Muscle layer of duodenum (tissue), 2 donors: Measurements from ENCODE around the gene CCDC85C.

Experiments used
- H3K27ac ChIP-seq: one replicate; pipeline ENCODE4 v1.7.0; 2013; ENCODE audit warnings: mild to moderate bottlenecking, low read length
- H3K27me3 ChIP-seq: one replicate; pipeline ENCODE4 v1.7.0; 2013; ENCODE audit warnings: low read depth, mild to moderate bottlenecking, control low read depth, low read length
- H3K36me3 ChIP-seq, 2 donors: one replicate each; pipeline ENCODE4 v1.7.0; 2013; ENCODE audit warnings: low read length in 2 of 2, control low read depth in 1 of 2, mild to moderate bottlenecking in 1 of 2; ENCODE audit not compliant: insufficient read depth in 2 of 2, control insufficient read depth in 1 of 2
- H3K4me1 ChIP-seq, 2 donors: one replicate each; pipeline ENCODE4 v1.7.0; 2013; ENCODE audit warnings: low read length in 2 of 2, mild to moderate bottlenecking in 2 of 2, control low read depth in 1 of 2, moderate library complexity in 1 of 2; ENCODE audit not compliant: insufficient read depth in 2 of 2, control insufficient read depth in 1 of 2
- H3K4me3 ChIP-seq, 2 donors: one replicate each; pipeline ENCODE4 v1.7.0; 2013; ENCODE audit warnings: low read length in 2 of 2, low read depth in 1 of 2, mild to moderate bottlenecking in 1 of 2
- H3K9me3 ChIP-seq, 2 donors: one replicate each; pipeline ENCODE4 v1.7.0; 2013; ENCODE audit warnings: low read length in 2 of 2, control low read depth in 1 of 2, mild to moderate bottlenecking in 1 of 2; ENCODE audit not compliant: control insufficient read depth in 1 of 2
- donor health status: healthy.

Gene CCDC85C

DNA sequence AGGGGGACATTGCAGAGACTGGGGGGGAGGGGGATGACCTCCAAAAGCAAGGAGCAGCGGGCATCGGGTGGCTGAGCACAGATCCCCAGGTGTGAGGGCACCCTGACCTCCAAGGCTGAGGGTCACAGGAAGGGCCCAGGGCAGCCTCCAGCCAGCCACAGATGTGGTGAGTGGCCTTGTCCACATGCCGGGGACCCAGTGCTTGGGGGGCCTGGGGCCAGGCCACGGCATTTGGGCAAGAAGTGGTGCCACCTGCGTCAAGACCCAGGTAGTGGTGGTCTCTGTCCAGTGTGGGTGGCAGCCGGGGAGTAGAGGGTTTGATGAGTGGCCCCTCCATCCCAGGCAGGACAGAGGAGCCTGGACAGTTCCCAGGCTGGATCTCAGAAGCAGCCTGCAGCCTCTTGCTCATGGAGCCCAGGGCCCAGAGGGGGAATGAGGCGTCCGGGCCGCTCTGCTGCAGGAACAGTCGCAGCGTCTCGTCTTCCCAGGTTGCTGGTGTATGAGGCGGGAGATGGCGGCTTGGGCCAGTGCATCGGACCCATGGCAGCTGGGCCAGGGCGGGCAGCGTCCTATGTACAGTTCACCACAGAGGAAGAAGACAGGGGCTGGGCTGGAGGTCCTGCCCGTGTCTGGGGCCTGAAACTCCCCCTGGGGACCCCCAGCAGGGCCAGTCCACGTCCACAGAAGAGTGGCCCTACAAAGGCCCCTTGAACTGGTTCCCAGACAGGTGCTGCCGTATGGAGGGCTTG, 89.3 kb downstream of the CCDC85C start:
- peaks cover 4 to 40% of the 10 kb centered on the region in 2 donors for H3K4me1 ChIP-seq
- H3K4me3 ChIP-seq, result no peak overlapping the region
- no peaks in the 10 kb centered on the region for H3K9me3 ChIP-seq
- H3K36me3 ChIP-seq, result peaks cover under 1 to 18% of the 10 kb centered on the region in 2 donors
- H3K27me3 ChIP-seq, result no peaks in the 10 kb centered on the region
- no peak overlapping the region for H3K27ac ChIP-seq

DNA sequence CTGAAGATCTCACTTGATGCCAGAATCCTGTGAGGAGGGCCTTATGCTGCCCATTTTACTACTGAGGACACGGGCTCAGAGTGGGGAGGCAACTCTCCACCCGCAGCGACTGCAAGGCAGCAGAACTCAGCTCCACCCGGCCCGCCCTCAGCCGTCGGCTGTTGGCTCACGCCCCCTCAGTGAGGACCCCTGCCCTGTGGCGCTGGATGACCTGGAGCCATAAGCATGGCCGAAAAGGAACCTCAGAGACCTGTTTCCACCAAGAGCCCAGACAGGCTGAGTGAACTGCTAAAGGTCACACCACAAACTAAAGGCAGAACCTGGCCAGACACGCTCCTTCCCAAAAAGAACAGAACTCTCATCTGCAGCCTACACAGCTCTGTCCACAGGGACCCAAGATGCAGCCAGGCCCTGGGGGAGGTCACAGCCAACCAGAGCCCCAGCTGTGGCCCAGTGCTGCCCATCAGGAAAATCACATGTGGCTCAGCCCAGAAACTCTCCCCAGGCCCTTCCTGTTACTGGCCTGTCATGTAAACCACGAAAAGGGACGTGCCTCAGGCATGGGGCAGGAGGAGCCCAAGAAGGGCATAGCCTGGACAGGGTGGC, 90.0 kb downstream of the CCDC85C start:
- Histone ChIP-seq H3K4me3 (no peak overlapping the region), H3K36me3 (peaks cover 7 to 23% of the 10 kb centered on the region in 2 donors), H3K27ac (no peak overlapping the region), H3K4me1 (peaks cover 4 to 40% of the 10 kb centered on the region in 2 donors), H3K27me3 (no peaks in the 10 kb centered on the region), H3K9me3 (no peaks in the 10 kb centered on the region)

DNA sequence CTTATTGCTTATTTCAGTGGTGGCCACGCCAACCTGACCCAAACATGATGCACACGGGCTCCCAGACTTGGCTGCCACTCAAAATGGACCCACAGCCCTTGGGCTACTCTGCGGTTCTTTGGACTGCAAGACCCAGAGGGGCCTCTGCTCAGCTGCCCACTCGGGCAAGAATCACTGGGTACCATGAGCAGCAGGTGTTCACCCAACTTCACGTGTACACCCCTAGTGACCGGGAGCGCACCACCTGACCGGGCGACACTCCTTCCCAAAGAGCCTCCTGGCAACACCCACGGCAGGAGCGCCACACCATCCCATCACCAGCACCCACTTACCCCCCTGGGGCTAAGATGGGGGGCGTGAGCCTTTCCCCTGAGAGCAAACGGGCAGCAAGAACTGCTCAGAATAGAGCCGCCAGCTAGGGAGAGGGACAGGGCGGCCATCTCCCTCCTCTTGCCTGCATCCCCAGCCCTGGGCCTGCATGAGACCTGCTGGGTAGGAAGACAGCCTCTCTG, 90.8 kb downstream of the CCDC85C start:
- Histone ChIP-seq H3K4me1 (peaks cover 4 to 34% of the 10 kb centered on the region in 2 donors), H3K36me3 (peaks cover 15 to 31% of the 10 kb centered on the region in 2 donors), H3K9me3 (no peaks in the 10 kb centered on the region), H3K4me3 (no peak overlapping the region), H3K27ac (no peak overlapping the region), H3K27me3 (no peaks in the 10 kb centered on the region)

DNA sequence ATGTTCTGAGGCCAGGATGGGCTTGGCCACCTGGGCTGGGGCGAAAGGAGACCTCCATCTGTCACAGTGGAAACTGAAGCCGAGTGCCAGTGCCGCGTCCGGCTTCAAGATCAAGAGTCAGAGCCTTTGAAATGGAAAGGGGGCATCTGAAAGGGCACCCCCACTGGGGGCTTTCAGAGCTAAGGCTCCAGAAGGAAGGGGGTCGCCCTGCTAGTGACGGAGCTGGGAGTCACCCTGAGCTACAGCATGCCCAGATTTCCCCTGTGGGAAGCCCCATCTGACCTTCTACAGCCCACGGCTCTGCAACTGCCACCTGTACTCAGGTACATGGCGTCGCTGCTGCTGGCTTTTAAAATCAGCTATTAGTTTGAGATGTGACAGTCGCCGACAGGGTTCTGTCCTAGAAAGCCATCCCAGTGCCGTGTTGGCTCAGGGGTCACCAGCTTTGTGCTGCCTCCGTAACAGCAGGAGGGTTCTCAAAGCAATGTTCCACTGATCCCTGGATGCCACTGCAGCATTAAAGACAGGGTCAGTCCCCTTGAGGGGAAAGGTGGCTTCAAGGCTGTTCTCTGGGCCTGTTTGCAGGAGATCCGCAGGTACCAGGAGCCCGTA, 91.3 kb downstream of the CCDC85C start:
- H3K36me3 ChIP-seq, result peaks cover 21 to 36% of the 10 kb centered on the region in 2 donors
- no peak overlapping the region for H3K27ac ChIP-seq
- H3K27me3 ChIP-seq, result no peaks in the 10 kb centered on the region

DNA sequence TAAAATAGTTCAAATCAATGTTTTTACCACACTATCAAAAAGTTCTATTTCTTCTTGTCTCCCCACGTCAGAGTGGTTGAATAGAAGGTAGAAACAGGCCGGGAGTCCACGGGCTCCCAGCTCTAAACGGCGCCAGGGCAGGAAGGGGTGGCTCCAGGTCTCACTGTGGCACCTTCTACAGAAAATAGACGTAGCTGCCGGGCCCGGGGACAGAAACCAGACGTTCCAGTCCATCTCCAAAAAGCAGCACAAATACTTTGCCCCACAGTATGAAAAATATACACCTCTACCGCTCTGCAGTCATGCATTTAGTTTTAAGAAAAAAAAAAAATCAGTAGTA, 91.9 kb downstream of the CCDC85C start:
- H3K36me3 ChIP-seq, result peaks cover 27 to 42% of the 10 kb centered on the region in 2 donors
- H3K27ac ChIP-seq, result no peak overlapping the region
- H3K9me3 ChIP-seq, result no peaks in the 10 kb centered on the region
- H3K4me3 ChIP-seq, result no peak overlapping the region
- H3K4me1 ChIP-seq, result peaks cover 4 to 25% of the 10 kb centered on the region in 2 donors
- no peaks in the 10 kb centered on the region for H3K27me3 ChIP-seq

More for the DNA sequence above, 91.3 kb downstream of the CCDC85C start:
- H3K4me1 ChIP-seq, result peaks cover 4 to 28% of the 10 kb centered on the region in 2 donors
- no peak overlapping the region for H3K4me3 ChIP-seq
- no peaks in the 10 kb centered on the region for H3K9me3 ChIP-seq

DNA sequence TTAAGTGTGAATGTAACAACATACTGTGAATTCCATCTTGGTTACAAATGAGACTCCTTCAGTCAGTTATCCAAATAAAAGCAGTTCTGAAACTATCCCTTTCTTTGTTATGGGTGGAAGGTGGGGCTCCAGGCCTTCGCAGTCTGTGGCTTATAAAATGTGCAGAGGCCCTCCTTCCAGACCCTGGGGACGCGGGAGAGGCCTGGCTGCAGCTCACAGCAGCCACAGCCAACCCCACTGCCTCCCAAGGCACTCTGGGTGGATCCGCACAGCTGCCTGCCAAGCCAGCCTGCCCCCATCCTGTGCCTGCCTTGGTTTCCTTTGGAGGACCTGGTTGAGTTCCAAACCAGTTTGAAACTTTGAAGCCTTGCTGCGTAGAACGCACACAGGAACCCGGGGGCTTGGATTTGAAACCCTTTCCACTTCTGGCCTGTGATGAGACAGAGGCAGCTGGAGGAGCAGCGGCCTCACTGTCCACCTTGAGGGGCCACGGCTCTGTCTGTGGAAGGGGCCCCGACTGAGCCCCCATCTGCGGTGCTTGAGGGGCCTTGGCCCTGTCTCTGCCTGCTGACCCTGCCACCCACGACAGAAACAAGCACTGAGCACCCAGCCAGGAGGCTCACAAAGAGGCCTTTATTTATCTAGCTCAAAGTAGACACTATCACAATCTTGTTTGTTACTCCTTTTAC, 92.4 kb downstream of the CCDC85C start:
- Histone ChIP-seq H3K4me3 (no peak overlapping the region), H3K4me1 (peaks cover 4 to 25% of the 10 kb centered on the region in 2 donors), H3K9me3 (no peaks in the 10 kb centered on the region), H3K27ac (peak overlapping the region; percentile 7), H3K27me3 (no peaks in the 10 kb centered on the region), H3K36me3 (peaks cover 32 to 47% of the 10 kb centered on the region in 2 donors)

DNA sequence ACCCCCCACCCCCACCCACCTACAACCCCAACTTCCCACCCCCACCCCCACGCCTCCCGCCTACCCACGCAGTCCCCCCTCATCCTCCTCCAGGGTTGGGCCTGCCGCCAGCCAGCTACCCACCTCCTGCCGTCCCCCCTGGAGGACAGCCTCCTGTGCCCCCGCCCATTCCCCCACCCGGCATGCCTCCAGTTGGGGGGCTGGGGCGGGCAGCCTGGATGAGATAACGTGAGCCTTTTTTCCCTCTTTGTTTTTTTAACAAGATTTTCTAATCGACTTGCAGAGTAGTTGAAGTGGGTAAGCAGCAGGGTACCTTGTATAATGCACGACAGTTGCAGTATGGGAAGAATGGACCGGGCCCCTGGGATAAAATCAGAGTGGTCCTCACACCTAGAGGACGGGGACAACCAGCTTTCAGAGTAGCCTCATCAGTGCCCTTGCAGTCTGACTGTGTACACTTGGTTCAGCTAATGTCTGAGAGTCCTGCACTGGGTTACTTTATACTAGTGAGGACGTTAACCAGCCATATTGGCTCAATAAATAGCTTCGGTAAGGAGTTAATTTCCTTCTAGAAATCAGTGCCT, 93.4 kb downstream of the CCDC85C start:
- H3K4me3 ChIP-seq, result no peak overlapping the region
- H3K9me3 ChIP-seq, result no peaks in the 10 kb centered on the region
- H3K36me3 ChIP-seq, result peaks cover 41 to 57% of the 10 kb centered on the region in 2 donors
- no peak overlapping the region for H3K27ac ChIP-seq
- peaks cover 4 to 25% of the 10 kb centered on the region in 2 donors for H3K4me1 ChIP-seq
- no peaks in the 10 kb centered on the region for H3K27me3 ChIP-seq

DNA sequence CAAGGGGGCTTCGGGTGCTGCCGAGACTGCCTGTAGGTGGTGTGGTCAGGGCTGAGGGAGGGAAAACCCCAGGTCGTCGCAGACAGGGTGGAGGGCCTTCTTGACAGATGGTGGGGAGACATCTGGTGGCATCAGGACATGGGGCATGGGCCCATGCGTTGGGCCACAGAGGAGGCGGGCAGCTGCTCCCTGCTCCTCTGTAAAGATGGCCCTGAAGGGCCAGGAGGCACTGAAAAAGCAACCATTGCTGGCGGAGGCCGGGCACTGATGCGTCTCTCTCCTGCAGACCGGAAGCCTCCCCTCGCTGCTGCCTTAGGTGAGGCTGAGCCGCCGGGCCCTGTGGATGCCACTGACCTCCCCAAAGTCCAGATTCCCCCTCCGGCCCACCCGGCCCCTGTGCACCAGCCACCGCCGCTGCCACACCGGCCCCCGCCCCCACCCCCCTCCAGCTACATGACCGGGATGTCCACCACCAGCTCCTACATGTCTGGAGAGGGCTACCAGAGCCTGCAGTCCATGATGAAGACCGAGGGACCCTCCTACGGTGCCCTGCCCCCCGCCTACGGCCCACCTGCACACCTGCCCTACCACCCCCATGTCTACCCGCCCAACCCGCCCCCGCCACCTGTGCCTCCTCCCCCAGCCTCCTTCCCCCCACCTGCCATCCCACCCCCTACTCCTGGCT, 94.0 kb downstream of the CCDC85C start:
- Histone ChIP-seq H3K27me3 (no peaks in the 10 kb centered on the region), H3K36me3 (peaks cover 47 to 57% of the 10 kb centered on the region in 2 donors), H3K27ac (no peak overlapping the region), H3K9me3 (no peaks in the 10 kb centered on the region), H3K4me3 (no peak overlapping the region), H3K4me1 (peaks cover 4 to 25% of the 10 kb centered on the region in 2 donors)

DNA sequence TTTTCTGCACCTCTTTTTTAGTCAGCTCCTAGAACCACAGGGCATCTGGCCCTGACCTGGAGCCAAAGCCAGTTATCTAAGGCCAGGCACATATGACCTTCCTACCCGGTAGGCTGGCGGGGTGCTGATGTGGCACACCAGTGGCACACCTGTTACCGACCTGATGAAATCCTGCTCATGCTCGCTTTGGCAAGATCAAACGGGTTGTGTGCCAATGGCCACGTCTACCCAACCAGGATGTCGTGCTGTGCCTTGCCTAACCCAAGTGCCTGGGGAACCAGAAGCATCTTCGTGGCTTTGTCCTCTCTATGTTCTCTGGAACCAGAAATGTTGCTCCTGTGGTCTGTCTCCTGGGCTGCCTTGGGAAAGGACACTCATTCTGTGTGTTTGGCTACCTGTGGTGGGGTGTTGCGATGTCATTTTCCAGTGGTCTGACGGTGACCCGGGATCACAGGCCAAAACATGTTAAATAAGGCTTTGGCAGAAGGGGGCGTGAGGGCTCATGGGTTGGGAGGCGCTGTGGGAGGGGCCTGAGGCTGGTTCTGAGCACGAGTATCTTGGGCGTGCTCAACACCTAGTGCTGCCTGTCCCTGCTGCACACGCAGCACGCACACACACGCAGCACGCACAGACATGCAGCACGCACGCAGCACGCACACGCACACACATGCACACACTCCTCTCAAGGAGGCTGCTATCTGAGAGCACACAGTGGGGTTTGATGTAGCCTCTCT, 94.9 kb downstream of the CCDC85C start:
- peaks cover 4 to 25% of the 10 kb centered on the region in 2 donors for H3K4me1 ChIP-seq
- no peak overlapping the region for H3K27ac ChIP-seq
- H3K4me3 ChIP-seq, result no peak overlapping the region
- H3K27me3 ChIP-seq, result no peaks in the 10 kb centered on the region
- H3K9me3 ChIP-seq, result no peaks in the 10 kb centered on the region
- peaks cover 54 to 57% of the 10 kb centered on the region in 2 donors for H3K36me3 ChIP-seq
